Breast epithelium (tissue), 4 donors: ENCODE results near the gene PEF1. TPM values are rescaled to one million over a fixed set of nuclear protein-coding genes. Genes with fewer than 3 reads are reported as not detected.

Experiments
- DNase-seq, 2 donors: peaks; one replicate each; pipeline ENCODE4 v3.0.0-alpha.2; 2019; ENCODE audit warnings: low spot score in 2 of 2
- H3K27ac ChIP-seq, 2 donors: fragments of 200-600 bp; sonication (generic) in 1 of 2; one replicate each; pipeline ENCODE4 v1.5.1; 2016 to 2019; ENCODE audit warnings: mild to moderate bottlenecking in 1 of 2
- H3K27me3 ChIP-seq, 2 donors: fragments of 200-600 bp; sonication (generic) in 1 of 2; one replicate each; pipeline versions ENCODE4 v1.5.1 to v1.6.0; 2017 to 2019; ENCODE audit warnings: control low read depth in 1 of 2, mild to moderate bottlenecking in 1 of 2
- H3K36me3 ChIP-seq: fragments of 200-600 bp; one replicate; pipeline ENCODE4 v1.5.1; 2019
- H3K4me1 ChIP-seq, 2 donors: fragments of 200-600 bp; sonication (generic); one replicate each; pipeline ENCODE4 v1.5.1; 2016 to 2019; ENCODE audit warnings: control low read depth in 1 of 2
- H3K4me3 ChIP-seq, 3 donors: fragments of 200-600 bp; sonication (generic); 1 replicate in 2 of 3; 2 replicates in 1 of 3; pipeline ENCODE4 v1.5.1; 2016 to 2019; ENCODE audit warnings: mild to moderate bottlenecking in 3 of 3, moderate library complexity in 2 of 3
- H3K9me3 ChIP-seq, 2 donors: fragments of 200-600 bp; sonication (generic) in 1 of 2; one replicate each; pipeline ENCODE4 v1.5.1; 2016 to 2019; ENCODE audit warnings: control low read depth in 1 of 2
- POLR2A ChIP-seq: fragments of 450-650 bp; IDR thresholded peaks from one replicate; pipeline ENCODE4 v1.6.1; 2016; ENCODE audit warnings: antibody characterized with exemption, mild to moderate bottlenecking, moderate library complexity
- POLR2AphosphoS5 ChIP-seq, 3 donors: sonication (generic); formaldehyde crosslinking; IDR thresholded peaks; one replicate each; pipeline ENCODE4 v1.6.1; 2017; ENCODE audit warnings: antibody characterized with exemption in 3 of 3
- intact Hi-C: fragments of 100-400 bp; cut with DNase I; formaldehyde crosslinking; loops from one replicate; pipeline ENCODE4 v1.15.1; 2023; ENCODE audit warnings: low total_unique reads
- total RNA-seq, 3 donors: library from RNA; depleted of rRNA; stranded (reverse); fragments of >200 nt; gene quantifications; one replicate each; pipeline ENCODE4 v1.1.0, GENCODE V29; 2016
- TF ChIP-seq, protein P1 (sequence below), 3 donors: fragments of 450-650 bp; IDR thresholded peaks; one replicate each; pipeline ENCODE4 v1.5.1; 2016 to 2017; ENCODE audit warnings: antibody characterized with exemption in 3 of 3, mild to moderate bottlenecking in 3 of 3, moderate library complexity in 3 of 3

The PEF1 gene
- total RNA-seq, 3 donors from 2014 or later = 67.8 to 84.9 (median 70.1) TPM

DNA sequence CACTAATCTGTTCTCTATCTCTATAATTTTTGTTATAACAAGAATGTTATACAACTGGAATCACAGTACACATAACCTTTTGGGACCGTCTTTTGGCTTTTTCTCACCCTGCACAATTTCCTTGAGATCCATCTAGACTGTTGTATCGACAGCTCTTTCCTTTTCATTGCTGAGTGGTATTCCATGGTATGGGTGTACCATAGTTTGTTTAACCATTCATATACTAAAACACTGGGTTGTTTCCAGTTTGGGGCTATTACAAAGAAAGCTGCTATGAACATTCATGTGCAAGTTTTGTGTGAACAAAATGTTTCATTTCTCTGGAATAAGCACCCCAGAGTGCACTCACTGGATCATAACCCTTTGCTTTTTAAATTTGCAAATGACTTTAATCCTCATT lies 42.6 kb downstream of the PEF1 start:
- Histone ChIP-seq H3K4me3 (no peak overlapping the region), H3K36me3 (no peaks in the 10 kb centered on the region), H3K27me3 (no peaks in the 10 kb centered on the region), H3K9me3 (no peaks in the 10 kb centered on the region), H3K27ac (no peak overlapping the region), H3K4me1 (no peaks in the 10 kb centered on the region)
- DNase-seq = no peak
- intact Hi-C loops = no loop called here
- no peak for TF ChIP-seq POLR2A
- no peak for TF ChIP-seq POLR2AphosphoS5 (IDR thresholded peaks at IDR 0.05)
- TF ChIP-seq, protein P1, sequence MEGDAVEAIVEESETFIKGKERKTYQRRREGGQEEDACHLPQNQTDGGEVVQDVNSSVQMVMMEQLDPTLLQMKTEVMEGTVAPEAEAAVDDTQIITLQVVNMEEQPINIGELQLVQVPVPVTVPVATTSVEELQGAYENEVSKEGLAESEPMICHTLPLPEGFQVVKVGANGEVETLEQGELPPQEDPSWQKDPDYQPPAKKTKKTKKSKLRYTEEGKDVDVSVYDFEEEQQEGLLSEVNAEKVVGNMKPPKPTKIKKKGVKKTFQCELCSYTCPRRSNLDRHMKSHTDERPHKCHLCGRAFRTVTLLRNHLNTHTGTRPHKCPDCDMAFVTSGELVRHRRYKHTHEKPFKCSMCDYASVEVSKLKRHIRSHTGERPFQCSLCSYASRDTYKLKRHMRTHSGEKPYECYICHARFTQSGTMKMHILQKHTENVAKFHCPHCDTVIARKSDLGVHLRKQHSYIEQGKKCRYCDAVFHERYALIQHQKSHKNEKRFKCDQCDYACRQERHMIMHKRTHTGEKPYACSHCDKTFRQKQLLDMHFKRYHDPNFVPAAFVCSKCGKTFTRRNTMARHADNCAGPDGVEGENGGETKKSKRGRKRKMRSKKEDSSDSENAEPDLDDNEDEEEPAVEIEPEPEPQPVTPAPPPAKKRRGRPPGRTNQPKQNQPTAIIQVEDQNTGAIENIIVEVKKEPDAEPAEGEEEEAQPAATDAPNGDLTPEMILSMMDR (IDR thresholded peaks at IDR 0.05) = no peak

DNA sequence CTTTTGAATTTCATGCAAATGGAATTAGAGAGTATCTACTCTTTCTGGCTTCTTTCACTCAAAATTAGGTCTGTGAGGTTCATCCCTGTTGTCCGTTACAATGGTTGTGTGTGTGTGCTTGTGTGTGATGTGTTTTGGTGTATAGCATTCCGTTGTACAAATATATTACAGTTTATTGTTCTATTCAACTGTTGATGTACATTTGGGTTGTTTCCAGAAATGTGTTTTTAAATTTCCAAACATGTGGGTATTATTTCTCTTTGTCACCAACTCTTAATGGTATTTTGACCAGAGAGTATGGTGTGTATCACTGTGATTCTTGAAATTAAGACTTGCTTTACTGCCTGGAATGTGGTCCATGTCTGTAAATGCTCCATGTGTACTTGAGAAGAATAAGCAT lies 44.0 kb downstream of the PEF1 start:
- Histone ChIP-seq H3K27me3 (no peaks in the 10 kb centered on the region), H3K9me3 (no peaks in the 10 kb centered on the region), H3K27ac (no peak overlapping the region), H3K4me3 (no peak overlapping the region), H3K36me3 (no peaks in the 10 kb centered on the region), H3K4me1 (no peaks in the 10 kb centered on the region)
- intact Hi-C loops = no loop called here
- TF ChIP-seq, protein P1 (IDR thresholded peaks at IDR 0.05) = no peak
- DNase-seq = no peak

DNA sequence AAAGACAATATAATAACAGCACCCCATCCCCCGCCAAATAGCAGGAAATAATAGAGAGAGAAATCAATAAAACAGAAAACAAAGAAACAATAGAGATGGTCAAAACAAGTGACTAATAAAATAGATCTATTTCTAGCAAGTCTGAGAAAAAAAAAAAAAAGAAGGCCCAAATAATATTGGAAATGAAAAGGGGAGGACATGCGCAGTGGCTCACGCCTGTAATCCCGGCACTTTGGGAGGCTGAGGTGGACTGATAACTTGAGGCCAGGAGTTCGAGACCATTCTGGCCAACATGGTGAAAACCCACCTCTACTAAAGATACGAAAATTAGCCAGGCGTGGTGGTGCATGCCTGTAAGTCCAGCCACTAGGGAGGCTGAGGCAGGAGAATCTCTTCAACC lies 45.7 kb downstream of the PEF1 start:
- H3K4me1 ChIP-seq = no peaks in the 10 kb centered on the region
- intact Hi-C loops = no loop called here
- no peaks in the 10 kb centered on the region for H3K9me3 ChIP-seq
- no peak overlapping the region for H3K27ac ChIP-seq
- TF ChIP-seq POLR2A (no peak), POLR2AphosphoS5 (IDR thresholded peaks at IDR 0.05) (no peak)
- TF ChIP-seq, protein P1 (IDR thresholded peaks at IDR 0.05) = no peak
- no peaks in the 10 kb centered on the region for H3K36me3 ChIP-seq
- H3K4me3 ChIP-seq = no peak overlapping the region
- peak in 1 of 2 donors; percentile 9 for DNase-seq
- no peaks in the 10 kb centered on the region for H3K27me3 ChIP-seq

DNA sequence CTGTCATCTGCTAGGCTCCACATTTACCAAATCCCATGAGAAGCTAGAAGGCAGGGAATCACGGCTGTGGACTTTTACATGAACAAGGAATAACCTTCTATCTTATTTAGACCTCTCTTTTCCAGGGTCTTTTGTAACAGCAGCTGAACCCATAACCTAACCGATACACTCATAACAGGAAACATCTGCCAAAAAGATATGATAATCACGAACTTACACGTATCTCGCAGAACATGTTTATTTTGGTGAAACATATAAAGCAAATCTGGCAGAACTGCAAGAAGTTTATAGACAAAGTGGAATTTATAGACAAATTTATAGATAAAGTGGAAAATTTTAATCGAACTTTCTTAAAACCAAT lies 48.0 kb downstream of the PEF1 start:
- TF ChIP-seq, protein P1 (IDR thresholded peaks at IDR 0.05) = no peak
- TF ChIP-seq POLR2AphosphoS5 (IDR thresholded peaks at IDR 0.05) (no peak), POLR2A (no peak)
- peak overlapping the region in 1 of 2 donors; percentile 34 for H3K27ac ChIP-seq
- intact Hi-C loops = no loop called here

DNA sequence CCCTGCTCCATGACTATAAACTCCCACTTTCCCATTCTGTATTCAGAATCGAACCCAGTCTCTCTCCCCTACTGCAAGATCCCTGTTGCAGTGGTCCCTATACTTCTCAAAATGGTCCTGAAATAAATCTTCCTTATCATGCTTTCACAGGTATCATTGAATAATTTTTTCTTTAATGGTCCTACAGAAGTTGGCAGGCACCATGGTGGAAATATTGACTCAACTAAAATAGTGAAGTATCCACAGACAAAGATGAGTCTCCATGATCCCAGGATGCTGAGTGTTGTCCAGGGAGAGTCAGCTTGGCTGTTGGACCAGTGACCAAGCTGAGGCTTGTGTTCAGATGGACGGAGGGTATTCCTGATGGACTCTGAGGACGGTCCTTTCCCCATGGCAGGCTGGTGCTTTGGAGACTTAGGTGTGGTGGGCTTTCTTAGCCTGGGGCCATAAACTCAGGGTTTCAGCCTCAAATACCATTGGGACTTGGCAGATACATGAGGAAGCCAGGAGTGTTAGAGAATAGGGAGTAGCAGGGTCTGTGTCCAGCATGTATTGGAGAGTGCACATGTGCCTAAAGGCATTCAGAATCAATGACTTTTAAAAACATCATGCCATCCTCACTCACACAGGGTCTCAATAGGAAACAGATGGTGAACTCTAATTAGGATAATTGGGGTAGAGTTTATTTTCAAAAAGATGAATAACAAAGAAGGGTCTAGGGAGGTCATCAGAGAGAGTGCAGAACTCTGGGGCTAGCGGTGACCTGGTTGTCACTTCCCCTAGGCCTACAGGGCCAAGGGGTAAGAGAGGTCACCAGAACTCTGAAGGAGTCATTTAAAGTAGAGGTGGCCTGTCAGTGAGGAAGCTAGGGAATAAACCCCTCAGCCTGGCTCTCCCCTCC lies 48.6 kb downstream of the PEF1 start:
- no peaks in the 10 kb centered on the region for H3K9me3 ChIP-seq
- peak overlapping the region in 1 of 2 donors; percentile 34 for H3K27ac ChIP-seq
- no peak for TF ChIP-seq POLR2A
- H3K4me3 ChIP-seq = no peak overlapping the region
- H3K4me1 ChIP-seq = no peaks in the 10 kb centered on the region
- no peaks in the 10 kb centered on the region for H3K27me3 ChIP-seq
- DNase-seq = peak in 1 of 2 donors; percentile 14
- H3K36me3 ChIP-seq = no peaks in the 10 kb centered on the region
- intact Hi-C loops = no loop called here

More for the DNA sequence above, 48.0 kb downstream of the PEF1 start:
- no peaks in the 10 kb centered on the region for H3K4me1 ChIP-seq
- no peaks in the 10 kb centered on the region for H3K27me3 ChIP-seq
- H3K36me3 ChIP-seq = no peaks in the 10 kb centered on the region
- H3K9me3 ChIP-seq = no peaks in the 10 kb centered on the region
- no peak overlapping the region for H3K4me3 ChIP-seq
- no peak for DNase-seq
